GM10847 (cell line): ENCODE results near the gene TBC1D26.

Experiments
- POLR2A ChIP-seq: IDR thresholded peaks from 2 replicates; pipeline ENCODE4 v1.6.1; 2011; ENCODE audit not compliant: insufficient read length; ENCODE audit errors: extremely low read depth

The TBC1D26 gene

GRCh38 chr17:15782866-15783265 is 50.8 kb downstream of the TBC1D26 start:
- TF ChIP-seq POLR2A, result no peak

DNA sequence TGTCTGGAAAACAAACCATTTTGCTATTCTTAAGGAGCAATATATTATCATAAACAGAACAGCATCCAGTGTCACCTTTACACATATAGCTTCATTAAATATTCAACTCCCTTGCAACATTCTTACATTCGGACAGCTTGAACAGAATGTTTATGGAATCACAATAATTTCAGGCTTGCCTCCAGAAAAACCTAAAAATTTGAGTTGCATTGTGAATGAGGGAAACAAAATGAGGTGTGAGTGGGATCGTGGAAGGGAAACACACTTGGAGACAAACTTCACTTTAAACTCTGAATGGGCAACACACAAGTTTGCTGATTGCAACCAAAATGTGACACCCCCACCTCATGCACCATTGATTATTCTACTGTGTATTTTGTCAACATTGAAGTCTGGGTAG is 51.4 kb downstream of the TBC1D26 start:
- TF ChIP-seq POLR2A, result no peak
